HepG2 (cell line): ENCODE data around the gene DLX1. TPM values are rescaled to one million over a fixed set of nuclear protein-coding genes. Genes with fewer than 3 reads are reported as not detected.
A peak's percentile ranks its signal among the peaks of the same experiment; 100 is the strongest.

ENCODE experiments used
- ADNP ChIP-seq: sonication (generic); formaldehyde crosslinking; IDR thresholded peaks from 2 replicates; pipeline ENCODE4 v1.4.0; 2020; ENCODE audit warnings: missing genetic modification reagents
- ATF1 ChIP-seq: IDR thresholded peaks from 2 replicates; pipeline ENCODE4 v1.6.1; 2016; ENCODE audit warnings: mild to moderate bottlenecking, control low read depth
- CCAR2 ChIP-seq: fragments of 200-400 bp; formaldehyde crosslinking; optimal IDR thresholded peaks from 2 replicates; pipeline ENCODE3; 2018; ENCODE audit warnings: low read depth, mild to moderate bottlenecking, low read length, moderate library complexity
- ELF3 ChIP-seq: IDR thresholded peaks from 2 replicates; pipeline ENCODE4 v1.6.1; 2016; ENCODE audit warnings: missing genetic modification reagents, missing compliant biosample characterization
- FOXC1 ChIP-seq: sonication (generic); formaldehyde crosslinking; IDR thresholded peaks from 2 replicates; pipeline ENCODE4 v1.8.0; 2022; ENCODE audit warnings: mild to moderate bottlenecking, missing genetic modification reagents, borderline replicate concordance
- HES4 ChIP-seq: sonication (generic); formaldehyde crosslinking; IDR thresholded peaks from 2 replicates; pipeline ENCODE4 v1.9.0; 2021; ENCODE audit warnings: mild to moderate bottlenecking, missing genetic modification reagents, borderline replicate concordance
- HNF4G ChIP-seq, 2 experiments: sonication (generic) in 1 of 2; formaldehyde crosslinking in 1 of 2; IDR thresholded peaks; 2 replicates each; pipeline versions ENCODE4 v1.4.0 to v1.6.1; 2011 to 2020; ENCODE audit warnings: borderline replicate concordance in 2 of 2, low read depth in 2 of 2, mild to moderate bottlenecking in 2 of 2, low read length in 1 of 2, missing genetic modification reagents in 1 of 2, moderate library complexity in 1 of 2
- HNRNPH1 ChIP-seq: fragments of 200-400 bp; formaldehyde crosslinking; optimal IDR thresholded peaks from 2 replicates; pipeline ENCODE3; 2017; ENCODE audit warnings: mild to moderate bottlenecking, low read depth, low read length
- HOXA7 ChIP-seq: sonication (generic); formaldehyde crosslinking; IDR thresholded peaks from 2 replicates; pipeline ENCODE4 v1.8.1; 2022; ENCODE audit warnings: mild to moderate bottlenecking, missing genetic modification reagents, moderate library complexity
- IKZF4 ChIP-seq: sonication (generic); formaldehyde crosslinking; IDR thresholded peaks from 2 replicates; pipeline ENCODE4 v1.5.1; 2020; ENCODE audit warnings: borderline replicate concordance, mild to moderate bottlenecking, low read depth, missing genetic modification reagents; ENCODE audit errors: not compliant biosample characterization
- NR2F2 ChIP-seq: IDR thresholded peaks from 2 replicates; pipeline ENCODE4 v1.6.1; 2012; ENCODE audit warnings: low read depth, inconsistent platforms, borderline replicate concordance
- PBX3 ChIP-seq: sonication (generic); formaldehyde crosslinking; IDR thresholded peaks from 2 replicates; pipeline ENCODE4 v1.8.1; 2023; ENCODE audit warnings: missing genetic modification reagents, inconsistent platforms, borderline replicate concordance
- RAD51 ChIP-seq: fragments of 450-650 bp; IDR thresholded peaks from 2 replicates; pipeline ENCODE4 v1.6.1; 2016; ENCODE audit warnings: borderline replicate concordance
- REL ChIP-seq: sonication (generic); formaldehyde crosslinking; conservative IDR thresholded peaks from 2 replicates; pipeline ENCODE4 v1.8.0; 2022; ENCODE audit warnings: mild to moderate bottlenecking, missing genetic modification reagents, moderate library complexity
- SIX4 ChIP-seq: sonication (generic); formaldehyde crosslinking; IDR thresholded peaks from 2 replicates; pipeline ENCODE4 v1.4.0; 2020; ENCODE audit warnings: missing genetic modification reagents
- SNAPC2 ChIP-seq: sonication (generic); formaldehyde crosslinking; IDR thresholded peaks from 2 replicates; pipeline ENCODE4 v1.8.1; 2022; ENCODE audit warnings: mild to moderate bottlenecking, missing genetic modification reagents
- SRF ChIP-seq: IDR thresholded peaks from 2 replicates; pipeline ENCODE4 v1.6.1; 2011; ENCODE audit warnings: mild to moderate bottlenecking, low read depth, low read length, moderate library complexity
- YEATS2 ChIP-seq: sonication (generic); formaldehyde crosslinking; IDR thresholded peaks from 2 replicates; pipeline ENCODE4 v1.4.0; 2020; ENCODE audit warnings: missing genetic modification reagents, borderline replicate concordance
- ZNF205 ChIP-seq: IDR thresholded peaks from 2 replicates; pipeline ENCODE4 v1.6.1; 2018; ENCODE audit warnings: missing biosample characterization, missing genetic modification reagents
- ZNF7 ChIP-seq: IDR thresholded peaks from 2 replicates; pipeline ENCODE4 v1.6.1; 2016; ENCODE audit warnings: missing biosample characterization, missing genetic modification reagents
- ZNF710 ChIP-seq: sonication (generic); formaldehyde crosslinking; IDR thresholded peaks from 2 replicates; pipeline ENCODE4 v1.5.0; 2020; ENCODE audit warnings: mild to moderate bottlenecking, missing genetic modification reagents, borderline replicate concordance
- ZNF746 ChIP-seq: sonication (generic); formaldehyde crosslinking; IDR thresholded peaks from 2 replicates; pipeline ENCODE4 v1.8.0; 2022; ENCODE audit warnings: mild to moderate bottlenecking, missing genetic modification reagents
- ZNF839 ChIP-seq: sonication (generic); formaldehyde crosslinking; IDR thresholded peaks from 2 replicates; pipeline ENCODE4 v1.4.0; 2020; ENCODE audit warnings: missing genetic modification reagents, mild to moderate bottlenecking, borderline replicate concordance
- polyA plus RNA-seq, 8 experiments: library from polyadenylated mRNA; depleted of rRNA in 3 of 8; stranded (reverse) in 7 of 8; unstranded in 1 of 8; fragments of >200 nt; fragmentation: Illumina TruSeq in 4 of 8; extraction: Trizol in 4 of 8; gene quantifications; 2 replicates each; pipeline versions ENCODE4 v1.2.1 to v1.2.3, GENCODE V29; 2011 to 2016; ENCODE audit warnings: low read depth in 4 of 8, missing spikeins in 1 of 8, mixed read lengths in 1 of 8; ENCODE audit not compliant: insufficient read depth in 1 of 8
- total RNA-seq, 5 experiments: library from RNA; depleted of rRNA; stranded (reverse); fragments of >200 nt; fragmentation: Illumina TruSeq; extraction: Trizol; gene quantifications; 2 replicates each; pipeline ENCODE4 v1.2.3, GENCODE V29; 2016; ENCODE audit warnings: low read depth in 1 of 5

Gene DLX1
- total and polyA plus RNA-seq, 2 of the 13 experiments (the other 11 are each of a cell fraction or from before 2014, with no cell fraction given), result 0.18 to 0.86 TPM

GRCh38 chr2:172052000-172052983 is 33.0 kb upstream of the DLX1 start (continued):
- TF ChIP-seq YEATS2 (CRISPR knock-in tag) (peak; percentile 60; the same call in 1 of the 2 replicates), FOXC1 (CRISPR knock-in tag) (no peak; the same call in 1 of the 2 replicates), HES4 (CRISPR knock-in tag) (no peak), ATF1 (CRISPR knock-in tag) (peak; percentile 76), ZNF7 (CRISPR knock-in tag) (no peak), ZNF746 (no peak), REL (CRISPR knock-in tag) (no peak), HNF4G (IDR thresholded peaks at IDR 0.05; ENCODE audit: borderline replicate concordance, low read depth, low read length) (peak; percentile 96), HNF4G (CRISPR knock-in tag; IDR thresholded peaks at IDR 0.05; ENCODE audit: borderline replicate concordance, low read depth) (peak; percentile 86), SIX4 (CRISPR knock-in tag) (peak; percentile 79), RAD51 (no peak), ZNF710 (CRISPR knock-in tag) (peak; percentile 96), IKZF4 (CRISPR knock-in tag) (no peak), ELF3 (CRISPR knock-in tag) (peak; percentile 97), CCAR2 (peak; percentile 92), PBX3 (CRISPR knock-in tag) (no peak), HNRNPH1 (no peak), ADNP (CRISPR knock-in tag) (no peak), NR2F2 (peak; percentile 96), HOXA7 (no peak), ZNF839 (no peak), SNAPC2 (peak; percentile 82; the same call in 1 of the 2 replicates), ZNF205 (CRISPR knock-in tag) (peak; percentile 63; the same call in 1 of the 2 replicates), SRF (no peak; the same call in 1 of the 2 replicates)
